NCI-H2029 (cell line): ENCODE measurements around the gene LHX4.
"Not testable (repeated sequence)": the region's sequence is repeated elsewhere in the genome, so short reads cannot be mapped to it uniquely, and the experiment has no call there.

Experiments used
- DNase-seq: peaks from one replicate; lab custom pipeline; 2025; lab: John Stamatoyannopoulos, UW

Gene LHX4

DNA sequence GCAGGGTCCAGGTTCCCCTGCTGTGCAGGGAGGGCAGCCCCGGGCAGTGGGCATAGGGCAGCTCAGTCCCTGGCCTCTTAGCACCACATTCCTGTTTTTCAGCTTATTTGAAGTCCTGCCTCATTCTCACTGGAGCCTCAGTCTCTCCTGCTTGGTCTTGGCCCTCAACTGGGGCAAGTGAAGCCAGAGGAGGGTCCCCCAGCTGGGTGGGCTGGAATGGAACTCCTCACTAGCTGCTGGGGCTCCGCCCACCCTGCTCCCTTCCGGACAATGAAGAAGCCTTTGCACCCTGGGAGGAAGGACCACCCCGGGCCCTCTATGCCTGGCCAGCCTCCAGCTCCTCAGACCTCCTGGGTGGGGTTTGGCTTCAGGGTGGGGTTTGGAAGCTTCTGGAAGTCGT, 32.8 kb upstream of the LHX4 start:
- DNase-seq: no peak

DNA sequence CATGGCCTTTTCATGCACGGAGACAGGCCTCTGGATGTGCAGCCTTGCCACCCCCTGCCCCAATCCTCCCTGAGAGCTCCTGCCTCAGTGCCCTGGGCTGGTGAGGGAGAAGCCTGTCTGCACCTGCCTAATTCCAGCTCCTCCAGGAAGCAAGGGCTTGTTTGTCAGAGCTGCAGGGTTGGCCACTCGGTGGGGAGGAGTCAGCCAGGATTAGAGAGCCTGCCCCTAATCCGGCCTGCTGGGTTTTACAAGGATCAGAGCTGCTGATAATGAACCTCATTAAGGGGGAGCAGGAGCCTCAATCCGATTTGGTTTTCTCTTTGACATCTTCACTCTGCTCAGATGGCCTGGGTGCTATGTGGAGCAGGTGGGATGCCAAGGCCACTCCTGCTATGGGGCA, 31.9 kb upstream of the LHX4 start:
- no peak for DNase-seq

- DNase-seq: no peak
These were observed 31.5 kb upstream of the LHX4 start for GRCh38 chr1:180198611-180199010.

- no peak for DNase-seq
These were observed 31.0 kb upstream of the LHX4 start for GRCh38 chr1:180199018-180199417.

DNA sequence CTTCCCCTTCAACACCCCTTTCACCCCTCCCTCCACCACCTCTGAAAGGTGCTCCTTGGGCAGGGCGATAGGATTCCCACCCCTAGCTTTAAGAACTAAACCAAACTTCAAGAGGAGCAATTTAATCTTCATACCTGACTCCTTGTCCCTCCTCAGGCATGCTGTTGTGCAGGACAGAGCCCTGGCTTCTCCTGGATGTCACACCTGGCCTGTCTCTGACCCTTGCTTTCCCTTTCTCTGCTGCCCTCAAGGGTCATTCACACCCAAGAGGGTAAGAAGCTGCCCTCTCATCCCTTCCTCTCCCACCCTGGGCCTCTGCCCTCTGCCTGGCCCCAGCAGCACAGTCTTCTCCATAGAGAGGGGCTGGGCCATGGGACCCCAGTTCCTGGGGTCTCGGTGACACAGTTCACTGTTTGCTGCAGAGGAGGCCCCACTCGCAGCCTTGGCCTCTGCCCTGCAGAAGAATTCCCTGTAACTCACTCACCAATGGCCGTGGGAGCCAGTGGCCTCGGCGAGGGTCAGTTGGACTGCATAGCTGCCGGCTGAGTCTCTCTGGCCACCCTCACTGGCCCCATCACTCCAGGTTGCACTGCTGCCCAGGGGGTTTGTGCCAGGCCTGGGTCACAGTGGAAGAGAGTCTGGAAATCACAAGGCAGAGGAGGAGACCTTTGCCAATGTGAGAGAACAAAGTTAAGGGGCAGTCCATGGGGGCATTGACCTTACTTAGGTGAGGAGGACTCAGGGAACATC, 28.4 kb upstream of the LHX4 start:
- DNase-seq: no peak

- not testable (repeated sequence) for DNase-seq
These were observed 27.5 kb upstream of the LHX4 start for GRCh38 chr1:180202588-180202987.

- DNase-seq: no peak
These were observed 25.8 kb upstream of the LHX4 start for GRCh38 chr1:180204231-180204630.

DNA sequence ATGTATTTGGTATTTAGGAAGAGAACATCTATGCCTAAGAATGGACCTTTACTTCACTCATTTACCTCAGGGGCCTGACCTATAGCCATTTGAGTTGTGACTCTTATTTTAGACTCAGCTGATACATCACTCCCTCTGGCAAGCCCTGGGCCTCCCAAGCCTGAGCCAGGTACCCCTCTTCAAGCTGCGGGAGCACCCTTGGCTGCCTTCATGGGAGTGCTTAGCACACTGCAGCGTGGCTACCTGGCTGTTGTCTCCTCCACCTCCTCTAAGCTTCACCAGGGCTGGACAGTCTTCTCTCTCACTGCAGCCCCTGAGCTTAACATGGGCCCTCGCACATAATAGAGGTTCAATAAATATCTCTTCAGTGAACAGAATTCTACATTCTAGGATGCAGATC, 23.5 kb upstream of the LHX4 start:
- no peak for DNase-seq

DNA sequence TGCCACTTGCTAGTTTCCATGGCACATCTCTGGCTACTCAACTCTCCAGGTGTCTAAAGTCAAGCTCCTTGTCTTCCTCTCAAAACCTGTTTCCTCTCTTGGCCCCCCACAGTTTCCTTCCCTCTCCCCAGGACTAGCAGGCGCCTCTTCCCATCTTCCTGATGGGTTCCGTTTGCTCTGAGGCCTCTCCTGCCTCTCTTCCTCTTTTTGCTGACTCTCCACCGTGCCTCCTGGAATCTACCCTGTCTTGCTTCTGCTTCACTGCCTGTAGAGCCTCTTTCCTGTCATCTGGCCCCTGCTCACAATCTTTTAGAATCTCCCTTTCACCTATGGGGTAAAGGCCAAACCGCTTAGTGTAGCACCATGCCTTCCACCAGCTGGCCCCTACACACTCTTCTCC, 21.8 kb upstream of the LHX4 start:
- no peak for DNase-seq

- no peak for DNase-seq
These were observed 19.9 kb upstream of the LHX4 start for GRCh38 chr1:180210008-180210620.

- no peak for DNase-seq
These were observed 18.8 kb upstream of the LHX4 start for GRCh38 chr1:180211156-180211859.

- DNase-seq: no peak
These were observed 18.2 kb upstream of the LHX4 start for GRCh38 chr1:180211860-180212229.

DNA sequence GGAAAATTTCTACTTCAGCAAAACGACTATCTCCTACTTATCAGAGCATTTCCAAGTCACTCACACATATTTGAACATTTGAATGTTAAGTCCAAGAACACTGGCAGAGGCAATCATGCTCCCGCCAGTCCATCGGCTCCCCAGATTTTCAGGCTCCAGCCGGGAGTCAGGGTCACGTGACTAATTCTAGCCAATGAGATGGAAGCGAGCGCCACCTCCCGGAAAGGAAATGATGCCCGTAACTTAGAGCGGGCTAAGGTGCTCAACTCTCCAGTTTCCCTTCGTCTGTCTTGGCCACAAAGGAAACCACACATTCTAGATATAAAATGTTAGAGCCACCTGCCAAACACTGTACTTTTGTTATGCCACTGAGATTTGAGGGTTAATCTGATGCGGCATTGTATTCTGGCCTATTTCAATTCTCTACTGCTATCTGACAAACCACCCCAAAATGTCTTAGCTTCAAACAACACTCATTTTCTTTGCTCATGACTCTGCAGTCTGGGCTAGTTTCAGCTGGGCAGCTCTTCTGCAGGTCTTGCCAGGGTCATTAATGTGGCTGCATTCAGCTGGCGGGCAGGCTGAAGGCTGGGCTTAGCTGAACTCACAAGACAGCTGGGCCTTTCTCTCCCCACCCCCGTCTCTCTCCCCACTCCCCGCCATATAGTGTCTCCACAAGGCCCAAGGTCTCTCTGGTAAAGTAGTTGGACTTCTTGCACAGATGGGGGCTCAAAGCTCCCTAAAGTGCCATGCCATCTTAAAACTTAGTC, 16.5 kb upstream of the LHX4 start:
- DNase-seq: no peak

DNA sequence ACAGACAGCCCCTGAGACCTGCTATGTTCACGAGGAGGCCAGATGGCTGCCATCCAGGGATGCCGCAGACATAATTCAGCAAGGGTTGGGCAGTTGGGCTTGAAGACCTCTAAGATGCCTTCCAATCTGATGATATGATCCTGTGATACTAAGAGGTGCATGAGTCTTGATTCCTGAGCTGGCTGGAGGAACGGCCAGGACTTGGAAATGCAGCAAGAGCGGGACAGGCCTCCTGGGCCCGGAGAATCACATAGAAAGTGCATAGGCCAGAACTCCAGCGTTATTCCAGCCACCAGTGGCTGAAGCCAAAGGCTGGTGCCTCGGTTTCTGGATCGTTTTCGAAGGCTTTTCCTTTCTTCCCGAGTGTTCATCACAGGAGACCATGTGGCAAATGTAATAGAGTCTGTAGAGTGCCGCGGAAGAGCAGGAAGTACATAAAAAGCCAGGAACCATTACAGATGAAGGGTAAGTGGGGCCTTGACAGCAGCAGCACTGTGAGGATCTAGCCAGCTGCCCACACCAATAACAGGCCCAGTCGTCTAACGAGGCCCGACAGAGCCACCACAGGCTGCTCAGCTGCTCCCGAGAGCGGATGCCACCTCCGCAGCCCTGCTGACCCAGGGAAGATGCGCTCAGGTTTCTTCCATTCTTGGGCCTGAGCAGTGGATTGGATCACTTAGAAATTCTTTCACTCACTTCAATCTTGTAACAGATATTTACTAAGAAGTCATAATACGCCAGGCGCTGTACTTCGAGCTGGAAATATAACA, 14.0 kb upstream of the LHX4 start:
- DNase-seq: no peak

GRCh38 chr1:180217006-180217405, 13.1 kb upstream of the LHX4 start:
- no peak for DNase-seq

DNA sequence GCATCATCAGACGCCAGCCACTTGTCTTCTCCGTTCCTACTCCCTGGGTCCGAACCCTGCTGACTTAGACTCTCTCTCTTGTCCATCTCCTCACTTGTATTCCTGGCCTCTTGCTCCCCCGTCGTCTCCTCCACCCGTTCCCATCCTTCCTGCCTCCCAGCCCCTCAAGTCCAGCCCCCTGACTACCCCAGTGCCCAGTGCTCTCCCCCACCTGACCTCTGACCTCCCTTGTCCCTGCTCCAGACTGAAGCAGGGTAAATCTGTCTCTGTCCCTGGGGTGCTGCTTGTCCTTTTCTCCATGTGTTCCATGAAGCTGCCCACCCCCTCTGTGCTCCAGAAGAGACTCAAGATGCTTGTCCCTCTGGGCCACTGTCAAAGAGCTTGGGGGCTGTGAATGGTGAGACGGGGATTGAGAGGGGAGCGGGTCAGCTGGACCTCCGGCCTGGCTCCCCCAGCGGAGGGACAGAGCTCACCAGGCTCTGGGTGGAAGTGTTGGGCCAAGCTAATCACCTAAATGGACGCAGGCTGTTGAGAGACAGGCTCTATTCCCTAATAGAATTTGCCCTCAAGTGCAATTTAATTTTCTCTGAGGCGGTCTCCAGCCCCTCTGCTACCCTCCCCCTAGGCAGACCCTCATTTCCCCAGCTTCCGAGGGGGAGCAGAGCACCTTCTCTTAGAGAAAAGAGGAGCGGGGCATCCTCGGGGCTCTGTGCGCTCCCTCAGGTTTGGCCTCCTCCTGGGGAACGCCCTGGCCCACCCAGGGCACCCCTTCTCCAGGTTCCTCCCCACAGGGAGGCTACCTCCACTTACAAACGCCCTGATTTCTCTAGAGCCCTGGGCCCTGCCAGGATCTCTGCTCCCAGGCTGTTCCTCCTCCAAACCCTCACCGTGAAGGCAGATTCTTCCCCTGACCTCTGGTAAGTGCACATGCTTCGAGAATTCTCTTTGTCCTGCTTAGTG, 11.0 kb upstream of the LHX4 start:
- no peak for DNase-seq

- DNase-seq: no peak
These were observed 10.3 kb upstream of the LHX4 start for GRCh38 chr1:180219776-180220175.

DNA sequence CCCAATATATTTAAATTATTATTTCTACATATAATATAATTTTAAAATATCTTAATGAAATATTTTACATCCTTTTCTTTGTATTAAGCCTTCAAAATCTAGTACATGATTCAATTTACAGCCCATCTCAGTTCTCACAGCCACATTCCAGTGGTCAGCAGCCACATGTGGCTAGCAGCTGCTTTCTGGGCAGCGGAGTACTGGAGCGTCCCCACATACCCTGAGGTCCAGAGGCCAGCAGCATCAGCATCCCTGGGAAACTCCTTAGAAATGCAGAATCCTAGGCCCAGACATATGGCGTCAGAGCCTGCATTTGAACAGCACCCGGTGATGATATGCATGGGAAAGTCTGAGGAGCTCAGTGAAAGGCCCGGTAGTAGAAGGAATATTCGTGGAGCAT, 8.6 kb upstream of the LHX4 start:
- DNase-seq: no peak

DNA sequence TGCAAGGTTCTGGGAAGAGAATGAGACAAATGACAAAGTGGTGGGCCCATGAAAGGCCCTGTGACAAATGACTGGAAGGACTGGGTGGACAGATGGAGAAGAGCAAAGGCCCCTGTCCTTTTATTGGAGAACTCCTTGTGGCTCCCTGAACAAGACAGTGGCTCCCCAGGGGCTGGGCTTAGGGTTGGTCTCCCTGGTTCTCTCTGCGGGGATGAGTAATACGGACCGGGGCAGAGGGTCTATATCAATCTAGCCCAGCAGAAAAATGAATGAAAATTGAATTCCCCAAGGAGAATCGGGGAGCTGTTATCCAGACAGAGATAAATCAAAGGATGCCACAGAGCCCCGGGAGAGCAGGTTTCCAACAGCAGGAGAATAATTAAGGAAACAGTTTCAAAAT, 5.2 kb upstream of the LHX4 start:
- no peak for DNase-seq

- no peak for DNase-seq
These were observed 4.7 kb upstream of the LHX4 start for GRCh38 chr1:180225403-180225802.
